KBM-7 (cell line): Measurements from ENCODE around the gene ARF1.
A peak's percentile ranks its signal among the peaks of the same experiment; 100 is the strongest.

ENCODE experiments used
- DNase-seq: peaks from one replicate; pipeline ENCODE4 v3.0.0-alpha.2; 2015
- in situ Hi-C: fragments of 300-500 bp; cut with MboI; formaldehyde crosslinking; loops from 2 replicates; pipeline ENCODE4 v1.14.3; 2020; ENCODE audit warnings: low sequenced_read_pairs, low pct_unique_long_range_greater_than_20kb, mixed read lengths

ARF1 gene

DNA sequence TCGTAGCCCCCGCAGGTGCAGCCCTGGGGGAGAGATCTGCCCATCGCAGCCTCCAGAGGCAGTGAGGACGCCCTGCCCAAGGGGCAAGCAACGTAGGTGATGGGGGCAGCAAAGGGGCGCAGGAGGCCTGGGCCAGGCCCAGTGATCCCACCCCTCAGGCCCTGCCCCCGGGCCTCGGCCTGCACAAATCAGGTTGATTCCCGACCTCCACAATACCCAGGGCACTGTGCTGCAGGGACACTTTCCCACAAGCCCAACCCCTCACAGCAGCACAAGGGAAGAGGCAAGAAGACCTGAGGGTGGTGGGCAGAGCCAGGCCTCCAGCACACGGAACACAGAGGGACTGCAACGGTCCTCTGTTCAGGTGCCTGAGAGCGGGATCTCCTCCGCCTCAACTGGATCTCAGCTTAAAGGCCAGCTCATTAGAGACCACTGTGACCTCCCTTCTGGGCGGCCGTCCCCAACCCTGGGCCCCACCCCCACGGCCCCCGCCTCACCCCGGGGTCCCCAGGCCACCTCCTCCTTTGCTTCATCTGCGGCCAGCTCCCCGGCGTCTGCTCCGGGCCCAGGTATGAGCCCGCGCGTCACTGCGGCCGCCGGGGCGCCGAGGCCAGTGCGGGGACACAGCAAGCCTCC lies 812 bp upstream of the ARF1 start:
- in situ Hi-C loops: no loop called here
- DNase-seq: peak; percentile 25

DNA sequence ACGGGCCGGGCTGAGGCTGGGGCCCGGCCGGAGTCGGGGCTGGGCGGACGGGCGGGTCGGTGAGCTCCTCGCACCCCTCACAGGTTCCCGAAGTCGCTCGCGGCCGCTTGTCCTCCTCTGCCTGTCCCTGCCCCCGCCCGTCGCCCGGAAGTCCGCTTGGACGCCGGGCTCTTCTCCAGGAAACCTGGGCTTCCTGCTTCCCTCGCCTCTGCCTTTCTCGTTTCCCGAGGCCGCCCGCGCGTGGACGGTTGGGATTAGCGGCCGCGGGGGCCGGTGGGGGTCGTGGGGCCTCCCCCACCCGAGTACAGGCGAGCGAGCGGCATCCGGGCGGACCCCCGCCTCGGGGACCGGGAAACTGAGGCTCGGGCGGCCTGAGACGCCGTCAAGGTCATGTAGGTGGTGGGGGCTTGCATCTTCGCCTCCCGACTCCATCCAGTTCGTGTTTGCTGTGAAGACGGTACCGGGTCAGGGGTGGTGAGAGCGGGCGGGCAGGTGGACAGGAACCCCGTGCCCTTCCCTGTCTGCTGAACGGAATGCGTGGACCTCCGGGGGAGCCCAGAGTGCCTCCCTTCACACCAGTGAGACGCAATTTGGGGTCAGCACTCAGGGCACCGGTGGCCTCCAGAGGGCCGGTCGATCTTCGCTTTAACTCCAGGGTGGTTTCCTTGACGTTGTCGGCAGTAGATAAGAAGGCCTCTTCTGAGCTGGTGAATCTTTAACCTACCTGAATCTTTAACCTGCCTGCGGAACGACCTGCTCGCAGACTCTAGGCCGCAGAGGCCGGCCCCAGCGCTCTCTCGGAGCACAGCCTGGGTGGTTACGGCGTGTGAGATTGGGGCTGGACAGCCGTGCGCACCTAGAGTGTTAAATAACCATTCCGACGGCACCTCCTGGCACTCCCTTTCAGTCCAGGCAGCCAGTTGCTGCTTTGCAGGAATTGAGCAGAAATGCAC lies 686 bp downstream of the ARF1 start:
- no peak for DNase-seq
- in situ Hi-C loops: no loop called here

DNA sequence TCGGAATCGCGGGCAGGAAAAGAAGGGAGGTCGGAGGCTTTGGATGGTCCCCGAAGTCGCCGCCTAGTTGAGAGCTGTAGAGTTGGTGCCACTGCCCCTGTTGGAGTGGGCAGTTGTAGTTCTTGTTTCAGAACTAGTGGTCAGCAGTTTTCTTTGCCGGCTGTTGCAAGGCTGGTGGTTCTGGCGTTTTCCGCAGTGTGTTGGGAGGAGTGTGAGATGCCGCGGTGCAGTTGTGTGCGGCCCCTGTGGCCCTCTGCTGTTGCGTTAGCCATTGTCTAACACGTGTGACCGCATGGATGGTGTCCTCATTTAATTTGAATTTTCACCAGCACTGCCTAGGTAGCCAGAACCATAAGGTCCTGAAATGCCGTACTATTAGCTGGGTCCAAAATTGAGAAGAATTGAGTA lies 1.4 kb downstream of the ARF1 start:
- in situ Hi-C loops: no loop called here
- no peak for DNase-seq

DNA sequence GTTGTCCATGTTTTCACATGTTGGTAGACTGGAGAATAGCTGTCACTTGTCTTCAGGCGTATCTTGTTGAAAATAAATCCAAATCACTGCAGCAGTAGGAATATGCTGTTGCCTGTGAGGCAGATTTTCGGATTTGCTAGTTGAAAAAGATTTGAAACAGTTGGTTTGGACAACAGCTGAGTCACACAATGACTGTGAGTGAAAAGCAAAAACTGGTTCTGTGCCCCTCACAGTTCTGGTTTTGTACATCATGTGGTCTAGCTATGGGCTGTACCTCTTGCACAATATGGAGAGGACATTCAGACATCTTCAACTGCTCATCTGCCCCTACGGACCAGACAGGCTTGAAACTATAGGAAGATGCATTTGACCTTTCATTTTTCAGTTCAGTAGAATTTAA lies 1.8 kb downstream of the ARF1 start:
- in situ Hi-C loops: no loop called here
- DNase-seq: peak; percentile 34

DNA sequence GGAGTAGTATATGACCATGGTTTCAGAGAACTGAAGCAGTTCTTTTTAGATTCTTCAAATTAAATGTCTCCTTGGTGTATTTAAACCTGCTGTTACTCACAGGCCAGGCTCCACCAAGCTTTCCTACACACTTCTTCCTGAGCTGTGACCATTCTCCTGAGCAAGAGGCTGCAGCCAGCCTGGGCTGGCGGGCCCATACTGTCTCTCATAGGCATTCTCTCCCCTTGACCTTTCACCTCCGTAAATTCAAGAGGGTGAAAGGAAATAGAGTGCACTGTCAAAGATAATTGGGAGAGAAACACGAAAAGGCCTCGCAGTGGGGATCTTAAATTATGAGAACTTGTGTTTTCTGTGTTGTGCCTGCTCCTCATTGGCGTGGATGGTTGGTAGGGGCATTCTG lies 2.3 kb downstream of the ARF1 start:
- no peak for DNase-seq
- in situ Hi-C loops: no loop called here

DNA sequence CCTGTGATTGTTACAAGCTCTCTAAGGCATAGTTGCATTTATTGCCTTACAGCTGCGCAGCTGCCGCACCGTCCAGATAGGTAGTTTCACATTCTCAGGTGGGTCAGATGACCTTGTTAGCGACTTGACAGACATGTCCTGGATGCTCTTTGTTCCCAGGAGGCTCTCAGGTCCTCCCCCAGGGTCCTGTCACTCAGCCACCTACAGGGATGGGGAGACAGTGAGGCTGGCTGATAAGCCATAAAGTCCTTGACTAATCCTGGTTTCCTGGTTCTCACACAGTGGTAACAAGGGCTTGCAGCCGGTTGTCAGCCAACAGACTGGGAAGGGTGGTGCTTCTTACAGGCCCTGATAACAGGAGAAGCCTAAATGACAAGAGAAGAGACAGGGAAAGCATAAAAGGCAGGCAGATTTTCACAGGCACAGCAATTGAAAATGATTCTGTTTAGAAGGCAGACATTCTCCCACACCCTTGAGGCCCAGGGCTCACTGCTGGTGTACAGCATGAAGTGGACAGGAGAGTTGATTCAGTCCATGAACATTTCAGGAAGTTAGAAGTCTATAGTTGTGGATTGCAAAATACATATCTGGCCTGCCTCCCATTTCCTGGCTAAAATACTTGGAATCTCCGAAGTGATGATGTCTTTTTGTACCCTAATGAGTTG lies 2.9 kb downstream of the ARF1 start:
- DNase-seq: peak; percentile 41
- in situ Hi-C loops: no loop called here

DNA sequence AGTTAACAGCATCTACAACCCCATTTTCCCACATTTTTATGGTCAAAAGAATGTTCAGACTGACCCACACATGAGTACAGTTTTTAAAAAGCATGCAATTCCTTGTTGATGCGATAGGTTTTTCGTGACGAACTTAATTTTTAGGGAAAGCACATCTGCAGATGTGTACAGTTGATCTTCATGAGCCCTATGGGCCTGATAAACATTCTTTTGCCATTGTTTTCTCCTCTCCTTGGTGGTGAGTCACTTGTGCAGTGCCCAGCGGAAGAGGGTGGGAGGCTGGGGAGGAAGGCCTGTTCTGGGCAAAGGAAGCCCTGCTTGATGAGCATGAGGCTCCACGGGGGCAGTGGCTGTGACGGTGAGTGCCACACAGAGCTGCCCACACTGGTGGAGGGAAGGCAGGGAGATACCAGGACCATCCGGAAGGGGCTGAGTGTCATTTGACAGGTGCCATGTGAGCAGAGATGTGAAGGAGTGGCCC lies 5.3 kb downstream of the ARF1 start:
- in situ Hi-C loops: no loop called here
- DNase-seq: peak; percentile 54

DNA sequence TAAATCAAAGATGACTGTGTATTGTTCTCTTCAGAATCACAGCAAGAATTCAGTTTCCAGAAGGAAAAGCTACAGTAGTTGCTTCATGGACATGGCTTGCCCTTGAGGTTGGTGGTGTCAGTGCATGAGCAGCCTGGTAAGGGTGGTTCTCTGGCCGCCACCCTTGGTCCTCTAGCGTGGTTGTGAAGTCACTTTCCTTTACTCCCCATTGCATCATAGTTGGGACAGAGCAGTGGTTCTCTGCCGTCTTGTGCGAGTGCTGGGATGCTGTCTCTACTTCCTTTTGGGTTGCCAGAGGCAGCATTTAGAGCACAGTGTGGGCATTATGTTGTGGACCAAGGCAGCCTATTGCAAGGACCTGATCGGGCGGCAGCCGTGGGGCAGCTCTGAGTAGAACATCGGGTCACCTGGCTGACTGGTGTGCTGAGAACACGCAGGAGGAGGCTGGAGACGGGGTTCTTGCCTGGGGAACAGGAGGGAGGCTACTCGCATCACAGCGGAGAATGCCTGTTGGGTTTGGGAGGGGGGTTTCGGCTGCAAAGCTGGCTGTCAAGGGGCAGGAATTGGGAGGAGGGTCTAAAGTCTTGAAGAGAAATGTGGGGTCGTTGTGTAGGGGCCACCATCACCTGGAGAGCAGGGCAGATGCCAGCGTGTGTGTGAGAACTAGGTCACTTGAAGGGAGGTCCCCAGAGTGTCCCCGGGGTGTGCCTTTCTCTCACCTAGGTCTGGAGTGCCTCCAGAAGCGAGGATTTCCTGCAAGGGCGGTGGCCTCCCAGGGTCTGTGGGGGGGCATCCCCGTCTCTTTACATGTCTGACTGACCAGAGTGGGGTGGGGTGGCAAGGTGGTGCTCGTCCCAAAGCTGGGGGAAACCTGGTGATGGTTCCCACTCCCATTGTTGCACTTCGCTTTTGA lies 6.3 kb downstream of the ARF1 start:
- DNase-seq: peak; percentile 26
- in situ Hi-C loops: no loop called here

DNA sequence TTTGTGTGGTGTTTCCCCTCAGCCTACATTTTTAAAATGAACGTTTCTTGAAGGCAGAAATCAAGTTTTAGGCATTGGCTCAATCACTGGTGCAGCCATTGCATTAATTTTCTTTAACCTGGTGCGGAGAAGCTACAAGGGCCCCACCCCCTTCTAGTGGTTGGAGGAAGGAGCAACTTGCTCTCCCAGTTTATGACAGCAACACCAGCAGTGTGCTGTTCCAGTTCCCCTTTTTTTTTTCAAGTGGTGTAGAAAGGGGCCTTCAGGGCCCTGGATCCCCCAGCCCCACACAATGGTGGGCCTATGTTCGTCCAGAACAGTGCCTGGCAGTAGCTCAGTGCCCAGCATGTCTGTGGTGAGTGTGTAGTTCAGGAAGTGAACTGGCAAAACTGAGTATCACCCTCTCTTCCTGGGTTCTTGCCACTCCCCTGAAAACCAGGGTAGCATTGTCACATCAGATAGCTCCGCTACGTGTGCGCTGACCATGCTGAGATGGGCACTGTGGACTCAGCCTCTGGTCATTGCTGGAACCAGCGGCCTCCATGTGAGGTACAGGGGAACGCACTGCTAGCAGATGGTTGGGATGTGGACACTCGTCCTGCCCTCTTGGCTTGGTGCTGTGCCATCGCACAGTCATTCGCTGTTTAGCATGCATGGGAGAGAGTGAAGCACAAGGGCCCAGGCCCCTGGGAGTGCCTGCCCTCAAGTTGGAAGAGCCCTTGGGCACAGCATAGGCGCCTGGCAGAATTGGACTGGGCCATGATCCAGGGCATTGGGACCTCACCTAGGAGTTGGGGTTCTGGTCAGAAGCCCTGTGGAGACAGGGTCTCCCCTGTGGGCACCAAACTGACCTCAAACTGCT lies 7.2 kb downstream of the ARF1 start:
- peak; percentile 75 for DNase-seq
- in situ Hi-C loops: no loop called here

DNA sequence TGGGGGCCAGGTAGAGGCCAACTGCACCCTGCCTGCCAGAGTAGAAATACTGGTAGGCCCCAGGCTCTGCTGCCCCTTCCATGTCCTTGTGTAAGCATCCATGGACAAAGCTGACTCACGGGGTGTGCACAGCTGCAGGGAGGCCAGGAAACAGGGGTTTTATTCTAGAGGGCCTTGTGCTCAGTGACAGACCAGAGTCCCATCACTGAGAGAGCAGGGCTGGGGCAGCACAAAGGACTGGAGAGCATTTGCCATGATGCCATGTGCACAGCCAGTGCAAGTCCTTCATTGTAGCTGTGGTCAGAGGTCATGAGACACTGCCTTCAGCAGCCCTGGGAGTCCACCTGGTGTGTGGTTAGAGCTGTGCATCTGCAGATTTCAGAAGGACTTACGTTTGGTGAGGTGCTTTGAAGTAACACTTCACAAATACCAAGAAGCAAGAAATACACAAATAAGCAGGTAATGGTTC lies 8.1 kb downstream of the ARF1 start:
- in situ Hi-C loops: no loop called here
- no peak for DNase-seq

DNA sequence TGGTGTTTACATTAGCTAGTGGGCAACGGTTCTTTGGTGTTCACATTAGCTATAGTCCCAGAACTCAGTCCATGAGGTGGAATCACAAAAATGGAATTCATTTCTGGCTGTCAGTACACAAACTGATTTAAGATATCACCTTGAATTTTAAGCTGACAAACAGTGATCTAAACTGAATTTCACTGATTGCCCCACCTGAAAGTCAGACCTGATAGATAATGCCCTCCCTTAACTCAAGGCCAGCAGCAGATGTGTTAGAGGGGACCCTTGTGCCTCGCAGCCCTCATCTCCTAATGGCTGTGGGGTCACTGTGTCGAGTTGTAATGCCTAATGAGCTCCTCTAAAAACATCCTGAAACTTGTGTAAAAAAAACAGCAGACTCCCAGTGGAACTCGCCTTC lies 8.6 kb downstream of the ARF1 start:
- DNase-seq: no peak
- in situ Hi-C loops: no loop called here

DNA sequence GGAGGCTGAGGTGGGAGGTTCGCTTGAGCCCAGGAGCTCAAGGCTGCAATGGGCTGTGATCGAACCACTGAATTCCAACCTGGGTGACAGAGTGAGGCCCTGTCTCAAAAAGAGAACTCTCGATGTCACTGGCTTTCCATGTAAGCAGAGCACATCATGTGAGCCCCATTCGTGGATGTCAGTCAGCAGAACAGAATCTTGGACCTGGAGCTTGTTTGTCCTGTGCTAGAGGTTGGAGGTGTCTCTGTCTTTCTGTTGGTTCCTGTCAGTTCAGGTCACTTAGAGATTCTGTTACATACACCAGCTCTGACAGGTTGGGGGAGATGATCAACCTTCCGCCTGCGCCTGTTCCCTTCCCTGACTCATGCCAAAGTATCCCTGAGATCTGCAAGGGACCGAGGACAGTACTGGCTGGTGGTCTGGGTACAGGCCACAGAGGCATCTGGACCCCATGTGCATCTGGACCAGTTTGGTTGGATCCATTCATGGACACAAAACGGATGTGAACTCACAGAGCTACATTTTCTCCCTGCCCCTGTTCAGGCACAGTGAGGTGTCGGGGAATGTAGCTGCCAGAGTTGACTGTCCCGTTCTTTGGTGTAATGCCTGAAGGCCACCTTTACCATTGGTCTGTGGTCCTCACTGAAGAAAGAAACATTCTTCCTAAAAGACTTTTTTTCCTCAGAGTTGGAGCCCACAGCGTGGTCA lies 10.0 kb downstream of the ARF1 start:
- in situ Hi-C loops: no loop called here

DNA sequence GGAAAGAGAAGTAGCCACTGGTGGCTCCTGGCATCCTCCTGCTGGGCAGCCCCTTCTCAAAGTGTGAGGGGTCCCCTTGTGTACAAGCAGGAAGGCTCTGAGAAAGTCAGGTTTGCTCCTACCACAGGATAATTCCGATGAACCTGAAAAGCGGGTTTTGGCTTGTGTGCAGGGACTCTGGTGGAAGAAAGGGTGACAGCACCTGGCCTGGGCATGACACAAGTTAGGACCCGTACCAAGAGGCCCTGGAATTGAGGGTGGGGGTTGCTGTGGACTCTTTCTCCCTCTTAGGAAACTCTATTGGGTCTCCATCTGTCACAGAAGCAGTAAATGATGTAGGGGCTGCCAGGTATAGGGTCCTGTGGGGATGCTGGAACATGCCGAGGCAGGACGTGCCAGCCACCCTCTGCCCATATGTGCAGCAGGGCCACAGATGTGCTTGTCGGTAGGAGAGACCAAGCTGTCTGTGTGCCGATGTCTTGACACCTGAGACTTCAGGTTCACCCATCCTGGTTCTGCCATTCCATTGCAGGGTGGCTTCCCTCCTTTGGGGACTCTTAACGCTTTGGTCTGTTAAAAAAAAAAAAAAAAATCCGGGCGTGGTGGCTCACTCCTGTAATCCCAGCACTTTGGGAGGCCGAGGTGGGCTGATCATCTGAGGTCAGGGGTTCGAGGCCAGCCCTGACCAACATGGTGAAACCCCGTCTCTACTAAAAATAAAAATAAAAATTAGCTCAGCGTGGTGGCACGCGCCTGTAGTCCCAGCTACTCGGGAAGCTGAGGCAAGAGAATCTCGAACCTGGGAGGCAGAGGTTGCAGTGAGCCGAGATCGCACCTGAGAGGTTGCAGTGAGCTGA lies 10.8 kb downstream of the ARF1 start:
- in situ Hi-C loops: no loop called here
- DNase-seq: no peak

More for the DNA sequence above, 10.0 kb downstream of the ARF1 start:
- DNase-seq: no peak

DNA sequence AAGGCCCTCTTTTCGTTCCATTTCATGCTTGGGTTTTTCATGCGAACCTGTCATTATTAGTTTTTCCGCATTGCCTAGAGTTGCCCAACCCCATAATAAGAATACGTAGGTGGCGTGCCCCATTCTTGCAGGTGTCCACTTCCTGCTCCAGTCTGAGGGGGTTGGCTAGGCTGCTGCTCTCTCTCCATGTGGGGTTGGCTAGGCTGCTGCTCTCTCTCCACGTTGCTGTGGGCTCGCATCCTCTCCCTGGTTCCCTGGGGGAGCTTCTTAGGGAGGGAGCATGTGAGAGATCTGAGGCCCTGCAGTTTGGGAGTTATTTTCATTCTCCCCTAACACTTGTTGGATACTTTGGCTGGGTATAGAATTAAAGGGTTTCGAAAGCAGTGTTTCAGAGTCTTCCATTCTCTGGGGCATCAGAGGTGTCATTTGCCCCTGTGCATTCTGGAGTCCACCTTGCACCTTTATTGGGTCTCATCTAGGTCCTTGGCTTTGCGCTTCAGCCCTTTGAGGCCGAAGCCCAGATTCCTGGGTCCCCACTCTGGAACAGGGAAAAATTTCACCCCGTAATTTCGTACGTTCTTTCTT lies 12.0 kb downstream of the ARF1 start:
- DNase-seq: no peak
- in situ Hi-C loops: no loop called here

DNA sequence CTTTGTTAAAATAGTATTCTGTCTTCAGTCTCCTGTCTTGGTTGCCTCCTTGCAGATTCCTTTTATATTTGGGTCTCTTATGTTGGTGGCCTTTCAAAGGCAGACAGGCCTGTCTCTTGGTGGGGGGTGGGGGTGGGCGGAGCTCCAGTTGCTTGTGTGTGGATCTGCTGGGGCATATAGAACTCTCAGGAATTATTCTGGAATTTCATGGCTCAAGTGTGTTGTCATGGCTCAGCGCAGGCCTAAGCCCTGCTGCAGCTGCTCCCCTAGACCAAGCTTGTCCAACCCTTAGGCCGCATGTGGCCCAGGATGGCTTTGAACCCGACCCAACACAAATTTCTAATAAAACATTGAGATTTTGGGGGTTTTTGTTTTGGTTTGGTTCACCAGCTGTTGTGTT lies 12.7 kb downstream of the ARF1 start:
- no peak for DNase-seq
- in situ Hi-C loops: no loop called here

DNA sequence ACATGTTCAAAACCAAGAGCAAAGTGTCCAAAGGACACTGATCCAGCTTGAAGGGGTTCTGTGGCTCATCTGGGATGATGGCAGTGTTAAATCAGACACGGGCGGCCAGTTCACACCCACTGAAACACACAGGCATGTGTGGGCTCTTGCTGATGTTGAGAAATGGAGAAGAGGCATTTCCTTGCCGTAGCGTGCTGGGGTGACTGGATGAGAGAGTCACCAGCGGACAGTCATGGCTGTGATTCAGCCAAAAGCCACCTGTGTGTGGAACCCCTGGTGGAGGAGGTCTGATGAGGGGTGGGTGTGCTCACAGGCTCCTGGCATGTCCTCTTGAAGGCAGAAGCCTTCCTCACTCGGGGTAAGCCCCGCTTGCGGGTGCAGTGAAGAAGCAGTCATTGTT lies 13.4 kb downstream of the ARF1 start:
- no peak for DNase-seq
- in situ Hi-C loops: no loop called here
